Activated gamma-delta T cell treated with Interleukin-2 at 50 U/mL for 16 hours (primary cell): ENCODE results near the gene NCLN.
"Not testable (repeated sequence)": the region's sequence is repeated elsewhere in the genome, so short reads cannot be mapped to it uniquely, and the experiment has no call there.

Source experiments
- DNase-seq: peaks from one replicate; pipeline ENCODE4 v3.0.0-alpha.2; 2020

NCLN gene

DNA sequence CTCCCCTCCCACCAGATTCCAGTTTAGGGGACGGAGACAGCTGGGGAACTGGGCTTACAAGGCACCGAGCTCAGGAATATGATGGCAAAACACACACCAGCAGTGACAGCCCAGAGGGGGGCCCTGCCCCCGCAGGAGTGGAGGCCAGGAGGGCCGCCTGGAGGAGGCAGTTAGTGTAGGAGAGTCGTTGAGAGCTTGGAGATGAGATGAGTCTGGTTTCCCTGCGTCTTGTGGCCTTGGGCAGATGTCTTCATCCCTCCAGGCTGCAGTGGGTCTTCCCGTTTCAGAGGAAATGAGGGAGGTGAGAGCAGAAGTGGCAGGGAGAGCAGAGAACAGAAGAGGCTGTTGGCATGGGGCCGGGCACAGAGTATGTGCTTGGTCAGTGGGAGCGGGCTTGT, 43.6 kb downstream of the NCLN start:
- no peak for DNase-seq

DNA sequence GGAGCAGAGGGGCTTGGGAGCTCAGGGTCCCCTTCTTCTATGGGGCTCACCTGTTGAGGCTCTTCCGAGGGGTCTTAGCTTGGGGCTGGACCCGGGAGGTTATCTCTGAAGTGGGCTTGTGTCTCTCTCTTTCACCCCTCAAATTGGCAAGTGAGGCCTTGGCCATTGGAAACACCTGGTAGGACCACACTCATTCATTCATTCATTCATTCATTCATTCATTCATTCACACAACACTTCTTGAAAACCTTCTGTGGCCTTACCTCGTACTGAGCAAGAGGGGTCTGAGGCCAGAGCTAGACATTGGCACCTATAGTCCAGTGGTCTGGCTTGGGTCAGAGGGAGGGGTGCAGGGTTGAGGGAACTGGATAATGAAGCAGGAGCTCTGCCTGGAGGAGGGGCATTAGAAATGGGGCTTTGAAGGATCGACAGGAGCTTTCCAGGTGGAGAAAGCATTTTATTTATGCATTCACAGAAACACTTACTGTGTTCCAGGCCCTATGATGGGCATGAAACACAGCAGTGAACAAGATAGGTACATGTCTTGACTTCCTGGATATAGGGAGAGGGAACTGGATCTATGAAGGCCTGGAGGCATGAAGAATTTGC, 44.3 kb downstream of the NCLN start:
- no peak for DNase-seq

DNA sequence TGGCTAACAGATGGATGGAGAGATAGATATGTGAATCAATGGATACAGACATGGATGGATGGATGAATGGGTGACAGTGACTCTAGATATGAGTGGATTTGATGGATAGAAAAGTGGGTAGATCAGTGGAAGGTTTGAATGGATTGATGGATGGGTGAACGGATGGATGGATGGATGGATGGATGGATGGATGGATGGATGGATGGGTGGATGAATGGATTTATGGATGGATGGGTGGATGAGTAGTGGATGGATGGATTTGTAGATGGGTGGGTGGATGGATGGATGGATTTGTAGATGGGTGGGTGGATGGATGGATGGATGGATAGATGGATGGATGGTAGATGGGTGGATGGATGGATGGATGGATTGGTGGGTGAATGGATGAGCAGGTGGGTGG, 45.6 kb downstream of the NCLN start:
- DNase-seq: no peak

DNA sequence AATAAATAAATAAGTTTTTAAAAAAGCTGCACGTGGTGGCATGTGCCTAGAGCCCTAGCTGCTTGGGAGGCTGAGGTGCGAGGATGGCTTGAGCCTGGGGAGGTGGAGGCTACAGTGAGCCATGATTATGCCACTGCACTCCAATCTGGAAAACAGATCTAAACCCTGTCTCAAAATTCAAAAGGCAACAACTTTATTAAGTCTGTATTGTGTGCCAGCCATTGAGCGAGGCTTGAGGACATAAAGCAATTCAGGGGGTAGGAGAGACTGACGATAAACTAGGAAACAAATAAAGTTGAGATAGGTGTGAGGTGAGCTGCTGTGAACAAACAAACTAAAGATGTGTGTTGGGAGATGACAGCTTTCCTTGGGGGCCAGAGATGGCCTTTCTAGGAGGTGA, 47.4 kb downstream of the NCLN start:
- no peak for DNase-seq

DNA sequence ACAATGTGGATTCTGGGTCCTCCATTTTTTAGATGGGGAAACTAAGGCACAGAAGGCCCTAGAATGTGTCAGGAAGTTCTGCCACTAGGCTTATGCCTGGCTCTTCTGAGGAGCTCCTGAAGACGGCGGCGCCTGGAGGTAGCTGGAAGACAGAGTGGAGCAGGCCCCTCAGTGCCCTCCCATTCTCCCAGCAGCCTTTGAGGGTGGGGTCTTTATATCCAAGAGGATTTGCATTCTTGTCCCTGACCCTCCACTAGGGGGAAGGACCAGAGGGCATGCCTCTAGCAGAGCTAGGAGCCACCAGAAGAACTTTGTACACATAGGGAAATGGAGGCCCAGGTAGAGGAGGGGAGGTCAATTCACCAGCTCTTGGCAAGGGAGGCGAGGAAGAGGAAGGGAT, 48.1 kb downstream of the NCLN start:
- no peak for DNase-seq

DNA sequence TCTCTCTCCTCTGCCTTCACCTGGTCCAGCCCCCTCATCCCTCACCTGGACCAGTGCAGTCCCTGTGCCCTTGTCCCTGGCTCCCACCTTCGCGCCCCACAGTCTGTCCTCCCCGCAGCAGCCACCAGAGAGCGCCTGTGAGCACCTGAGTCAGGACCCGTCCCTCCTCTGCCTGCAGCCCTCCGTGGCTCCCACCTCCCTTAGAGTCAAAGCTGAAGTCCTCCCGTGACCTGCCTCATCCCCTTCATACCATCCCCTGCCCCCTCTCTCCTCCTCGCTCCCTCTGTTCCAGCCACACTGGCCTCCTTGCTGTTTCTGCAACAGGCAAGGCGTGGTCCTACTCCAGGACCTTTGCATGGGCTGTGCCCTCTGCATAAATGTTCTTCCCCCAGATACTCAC, 49.1 kb downstream of the NCLN start:
- no peak for DNase-seq

DNA sequence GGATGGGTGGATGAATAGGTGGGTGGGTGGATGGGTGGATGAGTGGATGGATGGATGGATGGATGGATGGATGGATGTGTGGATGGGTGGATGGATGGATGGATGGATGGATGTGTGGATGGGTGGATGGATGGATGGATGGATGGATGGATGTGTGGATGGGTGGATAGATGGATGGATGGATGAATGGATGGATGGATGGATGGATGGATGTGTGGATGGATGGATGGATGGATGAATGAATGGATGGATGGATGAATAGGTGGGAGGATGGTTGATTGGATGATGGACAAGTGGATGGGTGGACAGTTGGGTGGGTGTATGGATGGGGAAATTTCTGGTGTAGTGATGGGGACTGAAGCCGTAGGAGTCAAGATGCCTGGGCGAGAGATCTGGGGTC, 49.9 kb downstream of the NCLN start:
- DNase-seq: not testable (repeated sequence)

DNA sequence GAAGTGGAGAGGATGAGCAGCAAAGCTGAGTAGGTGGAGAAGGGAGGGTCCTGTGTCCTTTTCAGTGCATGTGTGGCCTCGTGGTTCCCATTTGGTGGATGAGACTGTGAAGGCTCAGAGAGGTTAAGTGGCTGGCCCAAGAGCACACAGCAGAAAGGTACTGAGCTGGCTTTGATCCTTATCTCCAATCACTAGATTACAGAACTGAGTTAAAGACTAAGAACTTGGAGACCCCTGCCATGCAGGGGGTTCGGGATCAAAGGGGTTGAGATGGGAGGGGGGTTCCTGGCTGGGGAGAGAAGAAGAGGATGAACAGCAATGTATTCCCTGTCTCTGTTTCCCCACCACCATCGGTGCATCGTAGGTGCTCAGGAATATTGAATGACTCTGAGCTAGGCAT, 50.5 kb downstream of the NCLN start:
- DNase-seq: no peak

DNA sequence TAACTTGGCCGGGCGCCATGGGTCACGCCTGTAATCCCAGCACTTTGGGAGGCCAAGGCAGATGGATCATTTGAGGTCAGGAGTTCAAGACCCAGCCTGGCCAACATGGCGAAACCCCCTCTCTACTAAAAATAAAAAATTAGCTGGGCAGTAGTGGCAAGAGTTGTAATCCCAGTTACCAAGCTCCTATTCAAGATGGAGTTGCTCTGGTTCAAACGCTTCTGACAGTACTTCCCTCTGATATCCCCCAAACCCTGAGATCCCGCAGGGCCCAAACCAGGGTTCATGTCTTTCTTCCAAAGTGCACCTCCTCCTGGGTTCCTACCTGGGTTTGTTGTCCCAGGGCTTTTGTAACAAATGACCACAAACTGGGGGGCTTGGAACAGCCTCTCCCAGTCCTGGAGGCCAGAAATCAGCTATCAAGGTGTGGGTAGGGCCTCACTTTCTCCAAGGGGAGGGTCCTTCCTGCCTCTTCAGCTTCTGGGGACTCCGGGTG, 52.4 kb downstream of the NCLN start:
- no peak for DNase-seq

DNA sequence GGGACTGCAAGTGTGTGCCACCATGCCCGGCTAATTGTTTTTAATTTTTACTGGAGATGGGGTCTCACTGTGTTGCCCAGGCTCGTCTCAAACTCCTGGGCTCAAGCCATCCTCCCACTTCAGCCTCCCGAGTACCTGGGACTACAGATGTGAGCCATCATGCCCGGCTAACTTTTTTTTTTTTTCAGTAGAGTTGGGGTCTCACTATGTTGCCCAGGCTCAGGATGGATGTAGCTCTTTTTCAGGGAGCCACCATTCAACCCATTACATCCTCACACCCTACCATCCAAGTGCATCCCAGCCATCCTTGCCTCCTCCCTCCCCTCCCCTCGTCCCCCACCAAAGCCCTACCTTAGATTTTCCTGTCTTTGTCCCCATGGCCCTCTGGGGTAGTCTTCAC, 53.6 kb downstream of the NCLN start:
- DNase-seq: no peak

DNA sequence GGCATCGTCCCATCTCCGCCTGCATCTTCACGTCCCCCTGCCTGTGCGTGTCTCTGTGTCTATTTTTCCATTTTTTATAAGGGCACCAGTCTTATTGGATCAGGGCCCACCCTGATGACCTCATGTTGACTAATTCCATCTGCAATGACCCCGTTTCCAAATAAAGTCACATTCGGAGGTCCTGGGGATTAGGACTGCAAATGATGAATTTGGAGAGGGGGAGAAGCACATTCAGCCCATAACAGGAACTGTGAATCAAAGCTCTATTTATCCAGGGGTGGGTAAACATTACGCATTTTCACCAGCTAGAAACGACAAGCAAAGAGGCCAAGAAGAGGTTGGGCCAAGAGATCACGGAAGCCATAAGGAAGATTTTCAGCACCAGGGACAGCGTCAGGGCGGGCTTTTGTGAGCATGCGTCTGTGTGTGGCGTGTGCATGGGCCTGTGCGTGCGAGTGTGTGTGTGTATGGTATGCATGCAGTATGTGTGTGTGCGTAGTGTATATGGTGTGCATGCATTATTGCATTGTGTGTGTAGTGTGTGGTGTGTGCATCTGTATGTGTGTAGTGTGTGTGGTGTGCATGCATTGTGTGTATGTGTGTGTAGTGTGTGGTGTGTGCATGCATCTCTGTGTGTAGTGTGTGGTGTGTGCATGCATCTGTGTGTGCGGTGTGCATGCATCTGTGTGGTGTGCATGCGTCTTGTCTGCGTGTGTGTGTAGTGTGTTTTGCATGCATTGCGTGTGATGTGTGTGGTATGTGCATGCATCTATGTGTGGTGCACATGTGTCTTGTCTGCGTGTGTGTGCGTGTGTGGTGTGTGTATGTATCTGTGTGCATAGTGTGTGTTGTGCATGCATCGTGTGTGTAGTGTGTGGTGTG, 58.3 kb downstream of the NCLN start:
- peak; percentile 41 for DNase-seq

DNA sequence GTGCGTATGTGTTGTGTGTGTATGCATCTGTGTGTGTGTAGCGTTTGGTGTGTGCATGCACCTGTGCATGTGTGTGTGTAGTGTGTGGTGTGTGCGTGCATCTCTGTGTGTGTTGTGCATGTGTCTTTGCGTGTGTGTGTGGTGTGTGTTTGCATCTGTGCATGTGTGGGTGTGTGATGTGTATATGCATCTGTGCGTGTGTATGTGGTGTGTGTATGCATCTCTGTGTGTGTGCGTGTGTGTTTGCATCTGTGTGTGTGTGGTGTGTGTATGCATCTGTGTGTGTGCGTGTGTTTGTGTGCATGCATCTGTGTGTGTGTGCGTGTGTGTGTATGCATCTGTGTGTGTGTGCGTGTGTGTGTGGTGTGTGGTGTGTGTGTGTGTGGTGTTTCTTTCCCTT, 59.3 kb downstream of the NCLN start:
- no peak for DNase-seq

DNA sequence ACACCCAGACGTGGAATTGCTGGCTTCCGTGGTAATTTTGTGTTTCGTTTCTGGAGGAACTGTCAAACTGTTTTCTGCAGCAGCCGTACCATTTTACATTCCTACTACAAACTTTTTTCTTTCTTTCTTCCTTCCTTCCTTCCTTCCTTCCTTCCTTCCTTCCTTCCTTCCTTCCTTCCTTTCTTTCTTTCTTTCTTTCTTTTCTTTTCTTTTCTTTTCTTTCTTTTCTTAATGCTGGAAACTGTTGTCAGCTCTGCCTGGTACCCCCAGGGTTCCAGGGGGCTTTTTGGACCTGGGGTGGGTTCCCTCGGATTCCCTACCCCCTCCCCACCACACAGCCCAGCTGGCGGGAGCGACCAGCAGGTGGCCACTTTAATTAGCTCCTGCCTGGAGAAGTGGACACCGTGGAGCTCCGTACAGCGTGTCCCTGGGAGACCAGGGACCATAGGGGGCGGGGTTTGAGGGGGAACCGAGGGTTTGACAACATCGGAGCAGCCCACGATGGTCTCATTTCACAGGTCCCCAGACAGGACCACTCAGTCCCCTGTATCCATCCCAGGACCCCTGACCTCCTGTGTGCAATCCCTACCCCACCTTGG, 63.1 kb downstream of the NCLN start:
- DNase-seq: no peak

DNA sequence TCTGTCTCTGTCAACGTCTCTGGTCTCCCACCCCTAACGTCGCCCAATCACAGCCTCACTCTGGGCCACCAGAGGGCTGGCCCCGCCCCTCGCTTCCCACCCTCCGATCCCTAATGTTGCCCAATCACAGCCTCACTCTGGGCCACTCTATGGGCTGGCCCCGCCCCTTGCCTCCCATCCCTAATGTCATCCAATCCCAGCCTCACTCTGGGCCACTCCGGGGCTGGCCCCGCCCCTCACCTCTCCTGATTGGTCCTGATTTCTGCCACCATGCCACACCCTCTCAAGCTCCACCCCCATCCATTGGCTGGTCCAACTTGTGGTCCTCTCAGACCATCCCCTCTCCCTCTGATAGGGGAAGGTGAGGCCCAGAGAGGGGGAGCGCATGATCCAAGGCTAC, 63.7 kb downstream of the NCLN start:
- no peak for DNase-seq

DNA sequence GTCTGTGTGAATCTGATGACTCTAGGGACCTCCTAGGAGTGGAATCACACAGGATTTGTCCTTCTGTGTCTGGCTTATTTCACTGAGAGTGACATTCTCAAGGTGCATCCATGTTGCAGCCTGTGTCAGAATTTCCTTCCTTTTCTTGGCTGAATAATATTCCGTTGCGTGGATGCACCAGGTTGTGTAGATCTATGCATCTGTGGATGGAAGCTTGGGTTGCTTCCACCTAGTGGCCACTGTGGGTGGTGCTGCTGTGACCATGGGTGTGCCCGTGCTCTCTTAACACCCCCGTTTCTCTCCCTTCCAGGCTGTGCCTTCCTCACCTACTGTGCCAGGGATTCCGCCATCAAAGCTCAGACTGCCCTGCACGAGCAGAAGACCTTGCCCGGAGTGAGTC, 64.9 kb downstream of the NCLN start:
- DNase-seq: peak; percentile 45

DNA sequence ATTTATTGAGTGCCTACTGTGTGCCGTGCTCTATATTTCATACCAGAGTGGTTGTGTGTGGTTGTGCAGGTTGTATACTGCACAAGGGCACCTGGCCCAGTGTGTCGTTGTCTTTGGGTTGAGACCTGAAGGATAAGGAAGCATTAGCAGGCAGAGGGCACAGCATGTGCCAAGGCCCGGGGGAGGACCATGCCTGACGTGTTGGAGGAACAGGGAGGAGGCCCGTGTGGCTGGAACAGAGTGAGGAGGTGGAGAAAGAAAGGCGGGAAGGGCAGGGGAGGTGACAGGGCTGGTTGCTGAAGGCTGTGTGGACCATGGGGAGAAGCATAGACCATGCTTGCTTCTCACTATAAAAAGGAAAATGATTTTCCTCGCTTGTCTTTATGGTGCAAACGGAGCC, 65.5 kb downstream of the NCLN start:
- no peak for DNase-seq

DNA sequence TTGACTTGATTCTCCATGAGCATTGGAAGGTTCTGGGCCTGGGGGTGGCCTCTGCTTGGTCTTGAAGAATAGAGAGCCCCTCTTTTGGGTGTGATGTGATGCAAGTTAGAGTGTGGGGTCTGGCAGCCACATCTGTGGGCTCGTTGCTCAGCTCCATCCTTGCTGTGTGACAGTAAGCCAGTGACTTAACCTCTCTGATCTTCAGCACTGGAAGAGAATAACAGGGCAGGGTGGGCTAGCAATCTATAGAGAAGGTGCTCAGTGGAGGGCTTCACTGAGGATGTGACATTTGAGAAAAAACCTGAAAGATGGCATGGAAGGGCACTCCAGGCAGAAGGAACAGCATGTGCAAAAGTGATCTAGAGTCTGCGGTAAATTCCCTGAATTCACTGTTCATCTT, 66.9 kb downstream of the NCLN start:
- no peak for DNase-seq

DNA sequence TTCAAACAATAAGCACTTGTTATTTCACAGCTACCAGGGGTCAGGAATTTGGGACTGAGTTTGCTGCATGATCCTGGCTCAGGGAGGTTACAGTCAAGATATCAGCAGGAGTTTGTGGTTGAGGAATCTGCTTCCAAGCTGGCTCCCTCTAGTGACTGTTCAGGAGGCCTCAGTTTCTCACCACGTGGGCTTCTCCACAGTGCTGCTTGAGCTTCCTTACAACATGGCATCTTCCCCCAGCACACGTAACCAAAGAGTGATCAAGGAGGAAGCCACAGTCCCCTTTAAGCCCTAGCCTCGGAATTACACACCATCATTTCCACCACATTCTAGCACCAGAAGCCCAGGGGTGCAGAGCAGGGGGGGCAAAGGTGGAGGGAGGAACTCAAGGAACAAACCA, 67.5 kb downstream of the NCLN start:
- DNase-seq: no peak

DNA sequence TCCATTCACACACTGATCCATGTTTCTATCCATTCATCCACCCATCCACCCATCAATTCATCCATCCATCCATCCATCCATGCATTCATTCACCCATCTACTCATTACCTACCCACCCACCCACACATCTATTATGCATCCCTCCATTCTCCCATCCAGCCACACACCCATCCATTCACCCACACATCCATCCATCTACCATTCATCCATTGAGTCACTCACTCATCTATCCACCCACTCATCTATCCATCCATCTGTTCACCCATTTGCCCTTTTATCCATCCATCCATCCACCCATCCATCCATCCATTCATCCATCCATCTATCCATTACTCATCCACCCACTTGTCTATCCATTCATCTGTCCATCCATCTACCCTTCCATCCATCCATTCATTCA, 68.8 kb downstream of the NCLN start:
- DNase-seq: no peak

DNA sequence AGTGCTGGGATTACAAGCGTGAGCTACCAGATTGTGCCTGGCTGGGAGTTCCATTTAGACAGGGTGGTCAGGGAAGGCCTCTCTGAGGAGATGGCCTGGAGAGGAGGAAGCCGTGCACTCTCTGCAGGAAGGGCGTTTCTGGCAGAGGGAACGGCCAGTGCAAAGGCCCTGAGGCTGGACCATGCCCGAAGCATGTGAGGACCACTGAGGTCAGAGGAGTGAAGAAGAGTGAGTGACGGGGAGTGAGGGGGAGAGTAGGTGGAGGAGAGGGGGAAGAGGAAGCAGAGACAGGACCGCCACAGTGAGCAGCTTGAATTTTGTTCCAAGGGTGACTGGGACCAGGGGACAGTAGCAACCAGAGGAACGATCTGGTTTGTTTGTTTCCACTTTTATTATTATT, 71.3 kb downstream of the NCLN start:
- no peak for DNase-seq
